GM21529 (cell line): ENCODE data around the gene NPAS4.
"Not testable (repeated sequence)": the region's sequence is repeated elsewhere in the genome, so short reads cannot be mapped to it uniquely, and the experiment has no call there.

Source experiments
- ATAC-seq: cut with Tn5 transposase; IDR thresholded peaks from one replicate; pipeline ENCODE4 v1.9.1; 2021; ENCODE audit not compliant: unreplicated experiment

The NPAS4 gene

DNA sequence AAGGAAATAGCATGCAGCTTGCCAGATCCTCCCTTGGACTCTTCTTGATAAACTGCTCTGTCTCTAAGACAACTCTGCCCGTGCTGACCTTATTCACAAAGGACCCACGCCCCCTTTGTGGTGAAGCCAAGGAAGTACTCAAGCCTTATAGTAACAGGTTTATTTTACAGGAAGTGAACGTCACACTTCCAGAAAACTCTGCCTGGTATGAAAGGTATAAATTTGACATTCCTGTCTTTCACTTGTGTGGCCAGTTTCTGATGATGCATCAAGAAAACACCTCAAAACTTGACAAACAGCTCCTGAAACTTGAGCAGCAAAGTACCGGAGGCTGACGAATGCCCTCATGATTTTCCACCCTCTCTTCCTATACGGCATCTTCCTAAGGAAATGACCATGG lies 33.4 kb downstream of the NPAS4 start:
- no peak for ATAC-seq

DNA sequence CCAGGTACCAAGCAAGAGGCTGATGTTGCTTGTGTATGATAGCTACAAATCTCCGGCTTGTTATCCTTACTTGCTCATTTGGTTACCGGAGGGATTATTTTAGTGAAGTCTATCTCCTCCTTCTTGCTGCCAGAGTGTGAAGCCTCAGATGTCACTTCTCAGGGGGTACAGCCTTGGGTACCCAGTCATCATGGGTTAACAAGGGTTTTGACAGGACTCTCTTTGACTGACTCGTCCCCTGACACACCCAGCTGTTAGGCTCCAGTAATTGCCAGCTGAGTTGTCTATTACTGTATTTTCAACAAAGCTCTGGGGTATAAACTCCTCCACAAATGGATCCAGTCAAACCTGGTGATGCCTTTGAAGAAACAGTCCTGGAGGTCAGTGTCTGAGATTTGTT lies 34.0 kb downstream of the NPAS4 start:
- no peak for ATAC-seq

DNA sequence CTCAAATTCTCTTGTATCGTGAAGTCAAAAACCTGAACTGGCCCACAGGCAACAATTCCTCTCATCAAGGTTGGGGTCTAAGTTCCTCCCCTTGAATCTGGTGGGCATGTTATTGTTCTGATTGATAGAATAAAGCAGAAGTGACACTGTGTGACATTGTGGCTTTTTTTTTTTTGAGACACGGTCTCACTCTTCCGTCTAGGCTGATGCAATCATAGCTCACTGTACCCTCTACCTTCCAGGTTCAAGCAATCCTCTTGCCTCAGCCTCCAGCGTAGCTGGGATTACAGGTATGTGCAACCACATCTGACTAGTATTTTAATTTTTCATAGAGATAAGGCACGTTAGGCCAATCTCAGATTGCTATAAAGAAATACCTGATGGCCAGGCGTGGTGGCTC lies 37.0 kb downstream of the NPAS4 start:
- ATAC-seq = no peak

DNA sequence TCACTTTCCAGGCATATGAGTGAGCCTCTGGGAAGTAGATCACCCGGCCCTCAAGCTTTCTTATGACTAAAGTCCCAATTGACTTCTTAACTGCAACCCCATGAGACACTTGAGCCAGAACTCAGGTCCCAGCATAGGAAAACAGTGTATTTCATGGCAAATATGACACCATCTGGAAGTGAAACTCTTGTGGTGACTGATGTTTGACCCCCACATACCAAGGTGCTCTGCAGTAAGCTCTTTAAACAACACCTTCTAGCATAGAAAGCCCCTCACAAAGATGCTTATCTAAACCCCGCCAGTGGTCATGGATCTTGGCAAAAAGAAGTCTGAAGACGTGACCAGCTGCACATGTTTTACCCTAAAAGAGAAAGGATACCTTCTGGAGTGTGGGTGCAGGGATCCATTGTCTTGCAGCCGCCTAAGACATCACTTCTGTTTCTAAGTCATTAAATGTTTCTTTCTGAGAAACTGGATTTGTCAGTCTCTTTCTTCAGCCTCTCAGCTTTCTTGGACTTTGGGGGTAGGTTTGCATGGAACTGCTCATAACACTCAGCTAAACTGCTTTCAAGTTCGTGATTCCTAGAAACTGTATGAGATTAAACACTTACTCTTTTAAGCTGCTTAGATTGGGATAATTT lies 38.4 kb downstream of the NPAS4 start:
- ATAC-seq = no peak

DNA sequence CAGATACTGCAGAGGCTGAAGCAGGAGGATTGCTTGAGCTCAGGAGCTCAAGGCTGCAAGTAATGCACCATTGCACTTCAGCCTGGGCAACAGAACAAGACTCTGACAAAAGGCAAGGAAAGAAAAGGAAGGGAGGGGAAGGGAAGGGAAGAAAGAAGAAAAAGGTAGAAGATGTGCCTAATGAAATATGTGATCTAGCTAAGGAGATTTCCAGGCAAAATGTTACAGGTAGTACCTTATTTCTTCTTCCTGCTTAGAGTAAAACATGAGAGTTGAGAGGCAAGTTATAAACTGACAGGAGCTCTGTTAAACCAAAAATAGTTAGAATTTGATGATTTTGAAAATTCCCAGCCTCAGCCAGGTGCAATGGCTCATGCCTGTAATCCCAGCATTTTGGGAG lies 41.2 kb downstream of the NPAS4 start:
- no peak for ATAC-seq

DNA sequence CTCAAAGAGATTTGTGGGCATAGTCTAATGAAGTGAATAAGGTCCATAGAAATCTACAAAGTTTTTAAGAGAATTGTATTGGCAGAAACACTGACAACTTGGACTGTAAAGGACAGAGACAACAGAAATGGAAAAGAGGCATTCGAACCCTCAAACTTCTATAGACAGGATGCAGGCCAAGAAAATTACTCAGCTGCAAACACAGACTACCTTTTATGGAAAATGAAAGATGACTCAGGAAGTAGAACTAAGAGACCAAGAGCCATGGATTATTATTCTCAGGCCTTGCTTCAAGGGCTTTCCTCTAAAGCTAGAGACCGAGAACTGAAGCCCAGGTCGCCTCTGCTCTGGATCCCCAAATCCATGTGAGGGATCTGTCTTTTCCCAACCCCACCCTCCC lies 42.1 kb downstream of the NPAS4 start:
- no peak for ATAC-seq

DNA sequence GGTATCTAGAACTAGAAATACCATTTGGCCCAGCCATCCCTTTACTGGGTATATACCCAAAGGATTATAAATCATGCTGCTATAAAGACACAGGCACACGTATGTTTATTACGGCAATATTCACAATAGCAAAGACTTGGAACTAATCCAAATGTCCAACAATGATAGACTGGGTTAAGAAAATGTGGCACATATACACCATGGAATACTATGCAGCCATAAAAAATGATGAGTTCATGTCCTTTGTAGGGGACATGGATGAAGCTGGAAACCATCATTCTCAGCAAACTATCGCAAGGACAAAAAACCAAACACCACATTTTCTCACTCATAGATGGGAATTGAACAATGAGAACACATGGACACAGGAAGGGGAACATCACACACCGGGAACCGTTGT lies 43.3 kb downstream of the NPAS4 start:
- not testable (repeated sequence) for ATAC-seq

DNA sequence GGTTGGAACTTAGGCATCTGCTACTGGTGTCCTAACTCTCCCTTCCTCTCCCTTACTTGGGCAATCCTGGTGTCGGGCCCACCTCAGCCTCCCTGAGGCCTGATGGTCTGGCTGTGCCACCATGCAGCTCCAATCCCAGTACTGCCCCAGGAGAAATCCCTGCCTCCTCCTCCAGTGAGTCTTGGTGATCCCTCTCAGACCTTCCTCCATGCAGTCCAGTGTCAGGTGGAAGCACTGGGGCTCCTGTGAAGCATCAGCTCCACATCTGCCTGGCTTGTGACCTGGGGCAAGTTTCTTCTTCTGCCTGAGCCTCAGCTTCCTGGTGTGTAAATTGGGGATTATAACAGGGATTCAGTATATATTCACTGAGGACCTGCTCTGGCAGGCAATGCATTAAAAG lies 44.1 kb downstream of the NPAS4 start:
- ATAC-seq = no peak

DNA sequence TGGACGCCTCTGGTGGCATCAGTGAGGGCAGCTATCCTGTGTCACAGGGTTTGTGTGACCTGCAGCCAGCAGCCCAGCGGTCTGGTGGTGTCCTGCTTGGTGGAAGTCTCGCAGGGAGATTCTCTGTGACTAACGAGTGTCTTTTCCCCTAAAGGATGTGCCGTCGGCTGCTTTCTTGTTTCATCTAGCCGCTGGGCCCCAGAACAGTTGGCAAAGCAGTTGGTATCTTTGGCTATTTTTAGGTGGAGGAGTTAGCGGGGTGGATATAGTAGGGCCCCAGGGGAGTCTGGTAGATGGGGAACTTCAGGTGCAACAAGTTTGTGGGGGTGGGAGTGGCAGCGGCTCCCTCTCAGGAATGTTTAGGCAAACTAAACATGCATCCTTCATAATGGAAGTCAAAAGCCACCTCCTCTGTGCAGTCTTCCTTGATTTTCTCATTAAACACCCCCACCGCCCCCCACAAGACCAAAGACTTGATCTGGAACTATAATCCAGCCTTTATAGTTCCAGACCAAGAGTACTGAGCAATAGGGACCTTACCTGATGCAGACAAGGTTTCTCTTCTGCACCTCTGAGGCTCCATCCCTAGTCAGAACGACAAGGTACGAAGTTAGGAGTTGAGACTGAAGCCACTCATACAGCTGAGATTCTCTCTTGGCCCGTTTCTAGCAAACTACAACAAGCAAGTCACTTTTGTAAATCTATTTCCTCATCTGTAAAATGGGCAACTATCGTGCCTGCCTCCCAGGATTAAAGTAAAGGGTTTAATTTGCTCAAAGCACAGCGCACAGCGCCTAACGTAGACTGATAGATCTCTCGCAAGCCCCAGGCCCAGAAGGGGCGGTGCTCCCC lies 44.8 kb downstream of the NPAS4 start:
- no peak for ATAC-seq

DNA sequence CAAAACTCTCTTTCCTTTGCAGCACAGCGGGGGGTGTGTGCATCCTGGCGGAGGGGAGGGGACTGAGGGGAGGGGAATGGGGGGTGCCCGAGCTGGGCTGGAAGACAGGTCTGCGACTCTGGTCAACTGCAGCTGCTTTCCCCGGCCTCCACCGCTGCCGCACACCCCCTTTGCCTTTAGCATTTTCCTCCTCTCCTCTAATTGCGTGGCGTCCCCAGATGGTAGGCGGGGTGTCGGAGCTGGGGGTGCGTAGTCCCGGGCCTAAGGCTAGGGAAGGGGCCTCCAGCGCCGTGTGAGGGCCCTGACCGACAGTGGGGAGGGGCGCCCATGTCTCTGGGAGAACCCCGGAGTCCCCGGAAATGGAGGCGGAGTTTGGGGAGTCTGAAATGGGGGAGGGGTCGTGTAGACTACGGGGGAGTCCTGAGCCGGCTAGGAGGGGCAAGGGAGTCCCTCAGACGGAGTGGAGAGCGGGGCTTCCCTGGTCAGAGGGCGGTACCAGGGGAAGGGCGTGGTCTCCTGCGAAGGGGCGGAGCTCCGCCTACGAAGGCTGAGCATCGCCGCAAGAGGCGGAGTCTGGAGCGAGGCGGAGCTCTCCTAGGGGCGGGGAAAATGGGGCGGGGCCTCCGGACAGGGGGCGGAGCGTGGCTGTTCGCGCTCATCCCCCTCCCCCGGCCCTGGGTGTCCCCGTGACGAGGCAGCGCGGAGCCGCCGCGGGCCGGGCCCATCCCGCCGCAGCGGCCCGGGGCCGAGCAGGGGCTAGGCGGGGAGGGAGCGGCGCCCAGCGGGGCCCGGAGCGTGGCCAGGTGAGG lies 45.6 kb downstream of the NPAS4 start, which contains the start of gene PELI3:
TSS of gene PELI3 (plus strand) at position 681 of the 809 bp plus-strand sequence. CDS start 1,224 bp downstream, outside the sequence.
- ATAC-seq = peak; percentile 79

DNA sequence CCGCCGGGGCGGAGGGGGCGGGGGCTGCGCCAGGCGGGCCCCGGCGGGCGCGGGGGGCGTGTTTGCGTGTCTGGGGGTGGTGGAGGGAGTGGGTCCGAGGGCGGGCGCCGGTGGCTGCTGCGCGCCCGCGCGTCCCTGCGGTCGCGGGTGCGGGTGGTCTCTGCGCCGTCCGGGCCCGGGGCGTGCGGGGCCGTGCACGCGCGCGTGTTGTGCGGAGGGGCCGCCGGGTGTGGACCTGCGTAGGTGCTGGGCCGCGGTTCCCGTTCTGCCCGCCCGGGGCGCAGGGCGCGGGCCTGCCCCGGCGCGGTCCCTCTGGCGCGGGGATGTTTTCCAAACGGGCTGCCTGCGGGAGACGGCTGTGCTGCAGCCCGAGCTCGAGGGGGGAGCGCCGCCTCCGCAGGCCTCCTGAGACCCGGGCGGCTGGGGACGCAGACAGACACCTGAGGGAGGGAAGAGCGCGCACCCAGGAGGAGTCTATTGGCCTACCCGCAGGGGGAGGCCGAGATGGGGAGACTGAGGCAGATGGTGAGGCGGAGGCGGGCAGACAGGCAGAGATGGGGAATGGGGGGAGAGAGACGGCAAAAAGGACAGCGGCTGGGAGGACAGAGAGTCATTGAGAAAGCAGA lies 46.3 kb downstream of the NPAS4 start:
- ATAC-seq = peak; percentile 34

DNA sequence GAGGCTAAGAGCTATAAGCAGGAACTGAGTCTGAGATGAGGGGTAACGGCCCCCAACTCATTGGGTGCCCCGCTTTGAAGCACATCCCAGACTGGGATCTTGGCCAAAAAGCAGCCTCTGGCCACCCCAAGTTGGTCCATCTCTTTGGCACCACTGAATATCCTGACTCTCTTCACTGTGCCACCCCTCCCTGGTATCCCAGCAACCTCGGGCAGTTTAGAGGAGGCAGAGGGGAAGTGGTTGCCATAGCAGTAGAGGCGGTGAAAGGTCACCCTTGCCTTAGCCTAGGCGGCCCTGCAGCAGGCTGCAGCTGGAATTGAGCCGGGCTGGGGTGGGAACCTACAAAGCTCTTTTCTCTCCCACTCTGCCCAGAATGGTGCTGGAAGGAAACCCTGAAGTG lies 46.9 kb downstream of the NPAS4 start:
- no peak for ATAC-seq

DNA sequence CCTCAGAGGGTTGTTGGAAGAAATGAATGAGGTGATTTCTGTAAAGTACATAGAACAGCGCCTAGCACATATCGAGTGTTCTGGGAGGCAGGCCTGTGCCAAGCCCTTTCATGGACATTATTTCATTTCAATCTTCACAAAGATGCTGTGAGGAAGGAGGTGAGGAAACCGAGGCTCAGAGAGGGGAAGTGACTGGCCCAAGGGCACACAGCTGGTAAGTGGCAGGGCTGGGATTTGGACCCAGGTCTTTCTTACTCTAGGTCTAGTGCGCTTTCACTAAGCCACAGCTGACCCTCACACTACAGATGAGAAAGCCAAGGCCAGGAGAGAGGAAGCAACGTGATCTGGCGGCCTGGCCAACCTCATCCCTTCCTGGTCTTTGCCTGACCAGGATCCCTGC lies 47.9 kb downstream of the NPAS4 start:
- ATAC-seq = no peak

DNA sequence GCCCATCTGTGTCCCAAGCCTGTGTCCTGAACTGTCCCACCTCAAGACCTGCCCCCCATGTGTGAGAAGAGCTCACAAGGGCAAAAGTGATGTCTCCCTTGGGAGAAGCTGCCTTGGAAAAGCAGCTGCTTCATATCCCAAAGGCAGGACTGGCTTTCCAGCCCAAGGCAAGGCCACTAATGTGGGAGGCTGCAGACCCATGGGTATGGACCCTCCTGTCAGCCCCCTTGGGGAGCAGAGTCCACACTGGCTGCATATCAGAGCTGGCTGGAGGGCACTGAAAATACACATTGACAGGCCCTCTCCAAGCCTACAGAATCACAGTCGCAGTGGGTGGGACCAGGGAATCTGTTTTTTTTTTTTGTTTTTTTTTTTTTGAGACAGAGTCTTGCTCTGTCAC lies 48.6 kb downstream of the NPAS4 start:
- ATAC-seq = no peak

DNA sequence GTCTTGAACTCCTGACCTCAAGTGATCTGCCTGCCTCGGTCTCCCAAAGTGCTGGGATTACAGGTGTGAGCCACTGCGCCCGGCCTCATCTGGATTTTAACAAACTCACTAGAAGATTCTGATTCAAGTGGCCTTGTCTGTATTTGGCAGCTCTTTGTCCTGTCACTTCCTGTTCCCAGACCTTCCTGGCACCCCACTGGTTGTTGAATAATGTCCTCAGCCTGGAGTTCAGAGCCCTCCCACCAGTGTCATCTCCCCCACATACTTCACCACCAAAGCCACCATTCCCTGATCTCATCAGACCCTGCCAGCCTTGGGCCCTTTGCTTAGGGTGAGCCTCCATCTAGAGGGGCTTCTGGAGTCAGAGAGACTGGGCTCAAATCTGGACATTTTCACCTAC lies 49.2 kb downstream of the NPAS4 start:
- no peak for ATAC-seq

DNA sequence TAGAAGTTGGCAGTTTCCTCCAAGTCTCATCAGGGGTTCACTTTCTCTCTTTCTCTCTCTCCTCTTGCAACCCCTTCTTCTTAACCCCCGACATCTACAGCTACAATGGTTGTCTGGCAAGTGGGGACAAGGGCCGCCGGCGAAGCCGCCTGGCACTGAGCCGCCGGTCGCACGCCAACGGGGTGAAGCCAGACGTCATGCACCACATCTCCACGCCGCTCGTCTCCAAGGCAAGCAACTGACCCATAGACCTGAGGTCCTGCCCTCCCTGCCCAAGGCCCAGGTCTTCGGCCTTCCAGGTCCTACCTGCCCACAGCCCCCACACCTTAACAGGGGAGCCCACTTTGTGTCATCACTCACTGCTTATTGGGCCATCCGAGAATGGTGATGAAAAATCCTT lies 50.3 kb downstream of the NPAS4 start:
- no peak for ATAC-seq

DNA sequence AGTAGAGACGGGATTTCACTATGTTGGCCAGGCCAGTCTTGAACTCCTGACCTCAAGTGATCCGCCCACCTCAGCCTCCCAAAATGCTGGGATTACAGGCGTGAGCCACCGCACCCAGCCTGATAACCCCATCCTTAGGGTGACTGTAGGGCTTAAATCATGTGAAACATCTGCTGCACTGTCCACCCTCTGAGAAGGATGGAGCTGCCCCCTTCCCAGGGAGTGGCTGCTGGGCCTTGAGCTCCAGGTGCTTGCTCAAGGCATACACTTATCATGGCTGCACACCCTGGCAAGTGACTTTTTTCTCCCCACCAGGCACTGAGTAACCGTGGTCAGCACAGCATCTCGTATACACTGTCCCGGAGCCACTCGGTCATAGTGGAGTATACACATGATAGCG lies 51.2 kb downstream of the NPAS4 start:
- no peak for ATAC-seq

DNA sequence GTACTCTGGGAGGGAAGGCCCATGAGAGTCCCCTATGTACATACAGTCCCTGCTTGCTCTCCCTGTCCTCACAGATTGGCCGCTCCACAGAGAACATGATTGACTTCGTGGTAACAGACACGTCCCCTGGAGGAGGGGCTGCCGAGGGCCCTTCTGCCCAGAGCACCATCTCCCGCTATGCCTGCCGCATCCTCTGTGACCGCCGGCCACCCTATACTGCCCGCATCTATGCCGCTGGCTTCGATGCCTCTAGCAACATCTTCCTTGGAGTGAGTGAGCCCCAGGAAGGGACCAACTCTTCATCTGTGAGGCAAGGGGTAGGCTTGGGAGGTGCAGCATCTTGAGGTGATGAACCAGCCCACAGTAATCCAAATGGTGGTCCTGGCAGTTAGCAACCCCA lies 52.3 kb downstream of the NPAS4 start:
- no peak for ATAC-seq

DNA sequence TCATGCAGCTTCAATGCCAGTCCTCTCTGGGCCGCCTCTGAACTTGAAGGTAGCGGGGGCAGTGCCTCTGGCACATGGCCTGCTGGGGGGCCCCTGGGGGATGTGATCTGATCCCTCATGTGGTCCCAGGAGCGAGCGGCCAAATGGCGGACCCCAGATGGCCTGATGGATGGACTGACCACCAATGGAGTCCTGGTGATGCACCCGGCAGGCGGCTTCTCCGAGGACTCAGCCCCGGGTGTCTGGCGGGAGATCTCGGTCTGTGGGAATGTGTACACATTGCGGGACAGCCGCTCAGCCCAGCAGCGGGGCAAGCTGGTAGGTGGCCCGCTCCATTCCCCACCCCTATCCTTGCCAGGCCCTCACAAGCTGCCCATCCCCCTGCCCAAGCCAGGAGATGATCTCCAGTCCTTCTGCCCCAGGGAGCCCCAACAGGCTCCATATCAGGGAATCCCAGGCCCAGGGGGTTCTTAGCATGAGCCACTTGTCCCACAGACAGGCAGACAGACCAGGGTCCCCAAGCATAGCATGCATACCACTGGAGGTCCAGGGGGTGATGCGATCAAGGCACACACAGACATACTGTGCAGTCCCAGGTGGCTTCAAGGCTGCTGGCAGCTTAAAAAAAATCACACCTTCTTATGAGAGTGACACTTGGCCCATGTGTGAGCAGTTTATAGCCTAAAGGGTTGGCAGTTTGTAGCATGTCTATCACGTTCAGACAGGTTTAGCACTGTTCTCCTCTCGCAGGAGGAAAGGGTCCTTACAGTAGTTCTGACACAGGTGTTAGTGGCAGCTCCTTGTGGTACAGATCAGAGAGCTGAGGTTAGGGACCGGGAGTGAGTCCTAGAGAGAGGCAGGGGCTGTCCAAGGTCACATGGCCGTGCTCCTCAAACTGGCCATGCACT lies 53.0 kb downstream of the NPAS4 start:
- ATAC-seq = no peak
